T-cell (primary cell): ENCODE results near the gene C21orf91. TPM values are rescaled to one million over a fixed set of nuclear protein-coding genes. Genes with fewer than 3 reads are reported as not detected.
A peak's percentile ranks its signal among the peaks of the same experiment; 100 is the strongest.

Source experiments
- ATAC-seq, 4 experiments: fragments of 200-7000 bp in 3 of 4; fragments of 150-1000 bp in 1 of 4; cut with Tn5 transposase; replicated peaks in 1 of 4; 1 replicate in 3 of 4; 2 replicates in 1 of 4; pipeline ENCODE4 v1.10.0; 2021; ENCODE audit warnings: moderate library complexity in 3 of 4, mild to moderate bottlenecking in 2 of 4, moderate number of reproducible peaks in 1 of 4
- CTCF ChIA-PET, 2 donors: fragments of 300-600 bp; sonication (Branson Sonifier 250); formaldehyde crosslinking; loops; one replicate each; lab custom pipeline; 2022; ENCODE audit warnings: antibody characterized with exemption in 2 of 2; lab: Charles Lee
- POLR2A ChIA-PET, 2 donors: fragments of 300-600 bp; sonication (Branson Sonifier 250); formaldehyde crosslinking; loops; one replicate each; lab custom pipeline; 2022; ENCODE audit warnings: antibody characterized with exemption in 2 of 2; lab: Charles Lee
- DNase-seq, 35 experiments: peaks; one replicate each; pipeline versions ENCODE4 v3.0.0 to v3.0.0-alpha.2; 2013 to 2023
- H3K27ac ChIP-seq: one replicate; pipeline ENCODE4 v1.5.1; 2013; ENCODE audit warnings: low read length
- H3K27me3 ChIP-seq, 2 experiments: replicated peaks in 1 of 2; 1 replicate in 1 of 2; 2 replicates in 1 of 2; pipeline versions ENCODE4 v1.6.1 to v1.7.0; 2013; ENCODE audit warnings: low read length in 1 of 2, mixed read lengths in 1 of 2; ENCODE audit not compliant: control insufficient read depth in 2 of 2, insufficient read depth in 2 of 2; ENCODE audit errors: extremely low read depth in 1 of 2
- H3K36me3 ChIP-seq, 2 donors: 1 replicate in 1 of 2; 2 replicates in 1 of 2; pipeline versions ENCODE4 v1.6.1 to v1.7.0; 2013; ENCODE audit warnings: low read length in 1 of 2; ENCODE audit not compliant: control insufficient read depth in 2 of 2, insufficient read depth in 1 of 2; ENCODE audit errors: extremely low read depth in 1 of 2
- H3K4me1 ChIP-seq, 2 experiments: 1 replicate in 1 of 2; 2 replicates in 1 of 2; pipeline versions ENCODE4 v1.6.1 to v1.7.0; 2013; ENCODE audit warnings: low read length in 2 of 2, mixed read lengths in 1 of 2; ENCODE audit not compliant: insufficient read depth in 2 of 2, control insufficient read depth in 1 of 2; ENCODE audit errors: extremely low read depth in 1 of 2
- H3K4me3 ChIP-seq, 2 donors: 1 replicate in 1 of 2; 2 replicates in 1 of 2; pipeline versions ENCODE4 v1.5.1 to v1.7.0; 2013; ENCODE audit warnings: mild to moderate bottlenecking in 2 of 2, low read length in 1 of 2, moderate library complexity in 1 of 2; ENCODE audit not compliant: control insufficient read depth in 1 of 2; ENCODE audit errors: extremely low read depth in 1 of 2
- H3K9me3 ChIP-seq: 2 replicates; pipeline ENCODE4 v1.7.0; 2013
- H3K27ac Mint-ChIP-seq, 2 donors: one replicate each; pipeline ENCODE4 v1.8.0; 2020 to 2021; ENCODE audit warnings: mild to moderate bottlenecking in 2 of 2, mixed read lengths in 2 of 2
- H3K27me3 Mint-ChIP-seq, 2 donors: one replicate each; pipeline ENCODE4 v1.8.0; 2021 to 2022; ENCODE audit warnings: mixed read lengths in 2 of 2
- H3K36me3 Mint-ChIP-seq: one replicate; pipeline ENCODE4 v1.8.0; 2021; ENCODE audit warnings: mixed read lengths
- H3K4me1 Mint-ChIP-seq, 3 donors: one replicate each; pipeline ENCODE4 v1.8.0; 2020 to 2022; ENCODE audit warnings: mixed read lengths in 3 of 3, mild to moderate bottlenecking in 1 of 3
- H3K4me3 Mint-ChIP-seq, 3 donors: one replicate each; pipeline ENCODE4 v1.8.0; 2020 to 2022; ENCODE audit warnings: mild to moderate bottlenecking in 3 of 3, mixed read lengths in 3 of 3, moderate library complexity in 3 of 3
- H3K9me3 Mint-ChIP-seq, 3 donors: one replicate each; pipeline ENCODE4 v1.8.0; 2020 to 2022; ENCODE audit warnings: mixed read lengths in 3 of 3
- WGBS: methylation state at CpG from one replicate; pipeline ENCODE4 v1.1.5; 2013; ENCODE audit warnings: missing lambda C conversion rate; ENCODE audit not compliant: insufficient coverage; 5-methylcytosine and 5-hydroxymethylcytosine counted together
- total RNA-seq, 35 experiments: library from RNA in 6 of 35; stranded (reverse) in 6 of 35; fragments of 120-200 nt in 1 of 35; gene quantifications; one replicate each; pipeline versions ENCODE4 v1.2.1 to v1.2.4 and lab custom pipeline; 2013 to 2026

The C21orf91 gene
- total RNA-seq, 5 donors from 2014 or later (not counting 1 experiment from before 2014, with no cell fraction given) = 41.1 to 52.6 (median 48.5) TPM

DNA sequence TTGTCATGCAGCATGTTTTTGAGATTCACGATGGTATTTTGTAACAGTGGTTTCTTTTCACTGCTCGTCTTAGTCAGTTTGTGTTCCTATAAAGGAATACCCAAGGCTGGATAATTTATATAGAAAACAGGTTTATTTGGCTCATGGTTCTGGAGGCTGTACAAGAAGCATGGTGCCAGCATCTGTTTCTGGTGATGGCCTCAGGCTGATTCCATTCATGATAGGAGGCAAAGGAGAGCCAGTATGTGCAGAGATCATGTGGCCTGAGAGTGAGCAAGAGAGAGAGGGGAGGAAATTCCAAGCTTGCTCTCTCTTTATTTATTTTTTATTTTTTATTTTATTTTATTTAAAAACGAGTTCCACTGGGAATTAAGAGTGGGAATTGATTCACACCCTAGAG, 2.0 kb upstream of the C21orf91 start:
- POLR2A ChIA-PET = interaction anchor here in 1 of 2 donors (0.5 to 1.1 kb wide), 2 partner anchors 40 to 66 kb away, joined by 3 to 4 read pairs; no protein-coding TSS in a partner anchor
- CTCF ChIA-PET = interaction anchor here (0.6 to 2.4 kb wide), 4 partner anchors 82 to 164 kb away, joined by 3 to 7 read pairs (median 3); no protein-coding TSS in a partner anchor
- WGBS = no CpG with 5 or more reads among the region's 3 CpGs
- peak overlapping the region; percentile 99 for H3K27ac Mint-ChIP-seq
- H3K9me3 Mint-ChIP-seq = peaks cover 0 to 7% (median 5%) of the 10 kb centered on the region in 3 donors
- H3K4me1 ChIP-seq = peaks cover 8 to 23% of the 10 kb centered on the region in 2 experiments
- H3K27ac ChIP-seq = peak overlapping the region; percentile 84
- no peak for DNase-seq
- no peaks in the 10 kb centered on the region for H3K36me3 ChIP-seq
- peak overlapping the region; percentile 28 to 92 (median 82) for H3K4me3 Mint-ChIP-seq
- peaks cover 11% of the 10 kb centered on the region for H3K36me3 Mint-ChIP-seq
- no peaks in the 10 kb centered on the region for H3K9me3 ChIP-seq
- H3K4me3 ChIP-seq = no peak overlapping the region
- H3K27me3 ChIP-seq = no peaks in the 10 kb centered on the region
- no peaks in the 10 kb centered on the region for H3K27me3 Mint-ChIP-seq
- no peak for ATAC-seq
- peaks cover 30 to 35% (median 33%) of the 10 kb centered on the region in 3 donors for H3K4me1 Mint-ChIP-seq

DNA sequence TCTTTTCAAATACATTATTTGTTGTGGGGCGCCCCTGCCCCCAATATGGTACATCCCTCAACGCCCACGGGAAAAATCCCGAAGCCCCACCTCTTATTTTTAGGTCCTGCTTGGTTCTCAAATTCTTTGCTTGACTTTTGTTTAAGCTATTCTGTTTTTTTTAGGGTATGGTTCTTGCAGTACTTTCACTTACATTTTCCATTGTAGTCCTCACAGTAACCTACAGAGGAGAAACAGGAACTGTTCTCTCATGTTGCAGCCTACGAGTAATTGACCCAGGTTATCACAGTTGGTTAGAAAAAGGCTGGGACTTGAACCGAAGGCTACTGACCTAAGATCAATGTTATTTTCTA, 697 bp upstream of the C21orf91 start:
- Histone ChIP-seq H3K27ac (peak overlapping the region; percentile 84), H3K27me3 (no peaks in the 10 kb centered on the region), H3K36me3 (peaks cover 0 to 4% of the 10 kb centered on the region in 2 donors), H3K4me3 (peak overlapping the region; percentile 61 to 77), H3K9me3 (no peaks in the 10 kb centered on the region), H3K4me1 (peaks cover 12 to 30% of the 10 kb centered on the region in 2 experiments)
- Mint-ChIP-seq H3K4me1 (peaks cover 41 to 45% (median 43%) of the 10 kb centered on the region in 3 donors), H3K36me3 (peaks cover 12% of the 10 kb centered on the region), H3K9me3 (peaks cover 0 to under 1% (median 0%) of the 10 kb centered on the region in 3 donors), H3K27ac (peak overlapping the region; percentile 99), H3K27me3 (no peaks in the 10 kb centered on the region), H3K4me3 (peak overlapping the region; percentile 82 to 99 (median 92))
- WGBS = no CpG with 5 or more reads among the region's 6 CpGs
- DNase-seq = peak in 2 of 35 experiments; percentile 8 to 13
- CTCF ChIA-PET = interaction anchor here in 1 of 2 donors (0.7 to 2.4 kb wide), 9 partner anchors 14 to 131 kb away, joined by 3 to 11 read pairs (median 4); no protein-coding TSS in a partner anchor
- peak; percentile 34 to 62 (median 51) for ATAC-seq
- POLR2A ChIA-PET = interaction anchor here (0.5 to 3.6 kb wide), 8 partner anchors 9 to 102 kb away, joined by 3 to 22 read pairs (median 3); no protein-coding TSS in a partner anchor

- CTCF ChIA-PET = interaction anchor here (0.6 to 3.7 kb wide), 20 partner anchors 11 to 130 kb away, joined by 3 to 17 read pairs (median 4); no protein-coding TSS in a partner anchor
- no peaks in the 10 kb centered on the region for H3K27me3 ChIP-seq
- peak in 34 of 35 experiments; percentile 16 to 67 (median 44) for DNase-seq
- H3K4me3 ChIP-seq = peak overlapping the region; percentile 61 to 77
- POLR2A ChIA-PET = interaction anchor here (0.7 to 3.6 kb wide), 14 partner anchors 9 to 207 kb away, joined by 3 to 22 read pairs (median 6); no protein-coding TSS in a partner anchor
- WGBS = under 1% methylated on average over 50 of the region's 56 CpGs
- peaks cover 15 to 39% of the 10 kb centered on the region in 2 experiments for H3K4me1 ChIP-seq
- Mint-ChIP-seq H3K4me3 (peak overlapping the region; percentile 82 to 95 (median 95)), H3K36me3 (peaks cover 23% of the 10 kb centered on the region), H3K27ac (peak overlapping the region; percentile 96 to 97), H3K4me1 (peaks cover 55 to 59% (median 57%) of the 10 kb centered on the region in 3 donors), H3K9me3 (no peaks in the 10 kb centered on the region), H3K27me3 (no peaks in the 10 kb centered on the region)
- peak overlapping the region; percentile 84 for H3K27ac ChIP-seq
- peaks cover 0 to 17% of the 10 kb centered on the region in 2 donors for H3K36me3 ChIP-seq
- no peaks in the 10 kb centered on the region for H3K9me3 ChIP-seq
- ATAC-seq = peak; percentile 28 to 40 (median 34)
Observed at GRCh38 chr21:17818186-17819113, 706 bp downstream of the C21orf91 start.

DNA sequence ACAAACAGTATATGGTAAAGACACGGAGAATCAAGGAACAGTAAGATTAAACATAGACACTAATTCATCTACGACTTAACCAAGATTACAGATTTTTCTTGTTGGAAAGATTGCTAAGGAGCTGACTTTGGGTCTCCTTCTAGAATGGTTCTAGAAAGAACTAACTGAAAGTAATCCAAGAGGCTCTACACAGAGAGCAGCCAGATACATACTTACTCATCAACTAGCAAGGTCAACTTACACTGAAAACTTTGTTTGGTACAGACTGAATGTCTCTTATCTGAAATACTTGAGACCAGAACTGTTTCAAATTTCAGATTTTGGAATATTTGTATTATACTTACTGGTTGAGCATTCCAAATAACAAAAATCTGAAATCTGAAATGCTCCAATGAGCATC, 5.8 kb downstream of the C21orf91 start:
- Histone ChIP-seq H3K4me1 (peaks cover 13 to 33% of the 10 kb centered on the region in 2 experiments), H3K9me3 (peaks cover 6% of the 10 kb centered on the region), H3K36me3 (peaks cover 5 to 51% of the 10 kb centered on the region in 2 donors), H3K27me3 (no peaks in the 10 kb centered on the region), H3K27ac (no peak overlapping the region), H3K4me3 (no peak overlapping the region)
- peak overlapping the region in 2 of 3 donors; percentile 6 to 42 for H3K4me3 Mint-ChIP-seq
- peaks cover 0 to 16% (median 9%) of the 10 kb centered on the region in 3 donors for H3K9me3 Mint-ChIP-seq
- no peaks in the 10 kb centered on the region for H3K27me3 Mint-ChIP-seq
- ChIA-PET POLR2A (interaction anchor here (0.6 to 1.2 kb wide), 9 partner anchors 8 to 199 kb away, joined by 3 to 7 read pairs (median 4); no protein-coding TSS in a partner anchor), CTCF (interaction anchor here (0.6 to 1.2 kb wide), 5 partner anchors 9 to 301 kb away, joined by 3 to 4 read pairs (median 3); no protein-coding TSS in a partner anchor)
- H3K27ac Mint-ChIP-seq = peak overlapping the region; percentile 52 to 65
- H3K4me1 Mint-ChIP-seq = peaks cover 65 to 73% (median 72%) of the 10 kb centered on the region in 3 donors
- DNase-seq (no peak), ATAC-seq (no peak)
- peaks cover 64% of the 10 kb centered on the region for H3K36me3 Mint-ChIP-seq
- no CpG with 5 or more reads among the region's 2 CpGs for WGBS

DNA sequence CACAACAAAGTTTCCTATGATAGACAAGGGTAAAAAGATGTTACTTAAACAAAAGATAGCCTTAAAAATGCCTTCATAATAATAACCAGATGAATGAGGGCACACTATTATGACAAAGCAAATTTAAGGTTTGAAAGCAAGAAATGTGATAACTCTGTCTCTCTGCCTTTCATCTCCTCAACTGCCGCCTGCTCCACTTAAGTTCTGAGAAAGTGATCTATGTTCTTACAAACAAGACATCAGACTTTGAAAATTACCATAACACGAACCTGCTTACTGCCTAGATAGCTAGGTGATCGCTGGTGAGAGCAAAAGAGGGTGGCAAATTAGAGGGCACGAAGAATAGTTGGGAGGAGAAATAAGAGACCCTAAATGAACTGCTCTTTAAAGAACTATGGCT, 13.2 kb downstream of the C21orf91 start:
- DNase-seq (no peak), ATAC-seq (peak in 3 of 4 experiments; percentile 19 to 55 (median 27))
- no peaks in the 10 kb centered on the region for H3K27me3 ChIP-seq
- Mint-ChIP-seq H3K9me3 (peaks cover 6 to 26% (median 10%) of the 10 kb centered on the region in 3 donors), H3K27ac (peak overlapping the region; percentile 54 to 86), H3K27me3 (no peaks in the 10 kb centered on the region), H3K4me1 (peaks cover 58 to 63% (median 60%) of the 10 kb centered on the region in 3 donors), H3K36me3 (peaks cover 71% of the 10 kb centered on the region), H3K4me3 (peak overlapping the region in 1 of 3 donors; percentile 3)
- peaks cover 10 to 51% of the 10 kb centered on the region in 2 donors for H3K36me3 ChIP-seq
- CTCF ChIA-PET = interaction anchor here (0.6 to 1.0 kb wide), 2 partner anchors 24 to 448 kb away, joined by 3 read pairs; no protein-coding TSS in a partner anchor
- H3K9me3 ChIP-seq = peaks cover 6% of the 10 kb centered on the region
- POLR2A ChIA-PET = interaction anchor here in 1 of 2 donors (1.0 kb wide), 1 partner anchor 8 kb away, joined by 3 read pairs; no protein-coding TSS in a partner anchor
- H3K27ac ChIP-seq = no peak overlapping the region
- no peak overlapping the region for H3K4me3 ChIP-seq
- WGBS = 100% methylated on average over 1 of the region's 4 CpGs
- H3K4me1 ChIP-seq = peaks cover 2 to 11% of the 10 kb centered on the region in 2 experiments
